Cerebellar cortex (tissue), 1 donor: ENCODE measurements around the gene MAGI3.
"Not testable (repeated sequence)": the region's sequence is repeated elsewhere in the genome, so short reads cannot be mapped to it uniquely, and the experiment has no call there.

ENCODE experiments used
- DNase-seq: peaks from one replicate; pipeline ENCODE4 v3.0.0-alpha.2; 2015; ENCODE audit warnings: low spot score

Gene MAGI3

DNA sequence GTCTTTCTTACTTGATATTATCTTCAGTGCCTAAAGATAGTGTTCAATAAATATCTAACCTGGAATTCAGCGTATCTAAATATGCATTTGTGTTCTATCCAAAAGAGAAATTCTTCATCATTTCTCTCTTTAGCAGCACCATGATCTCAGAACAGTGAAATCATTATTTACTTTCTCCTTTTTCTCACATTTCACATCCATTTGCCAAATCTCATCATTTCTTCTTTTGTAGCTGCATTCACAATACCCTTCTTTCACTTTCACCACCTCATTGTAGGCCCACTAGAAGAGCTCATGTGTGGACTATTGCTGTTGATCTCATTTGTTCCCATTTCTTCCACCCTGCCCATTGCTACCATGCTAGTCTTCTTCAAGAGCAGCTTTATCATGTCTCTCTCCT, 191.0 kb downstream of the MAGI3 start:
- no peak for DNase-seq

DNA sequence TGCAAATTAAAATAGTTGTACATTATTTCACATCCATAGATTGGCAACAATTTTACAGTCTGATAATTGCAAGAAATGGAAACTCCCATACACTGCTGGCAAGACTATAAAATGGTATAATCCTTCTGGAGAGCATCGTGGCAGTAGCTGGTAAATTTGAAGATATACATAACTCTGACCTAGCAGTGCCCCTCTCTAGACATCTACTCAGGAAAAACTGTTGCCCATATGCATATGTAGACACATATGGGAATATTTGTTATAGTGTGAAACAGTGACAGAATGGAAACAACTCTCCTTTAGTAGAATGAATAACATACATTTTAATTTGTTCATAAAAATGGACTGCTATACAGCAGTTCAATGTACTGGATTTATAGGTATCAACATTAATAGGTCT, 191.8 kb downstream of the MAGI3 start:
- DNase-seq: no peak

DNA sequence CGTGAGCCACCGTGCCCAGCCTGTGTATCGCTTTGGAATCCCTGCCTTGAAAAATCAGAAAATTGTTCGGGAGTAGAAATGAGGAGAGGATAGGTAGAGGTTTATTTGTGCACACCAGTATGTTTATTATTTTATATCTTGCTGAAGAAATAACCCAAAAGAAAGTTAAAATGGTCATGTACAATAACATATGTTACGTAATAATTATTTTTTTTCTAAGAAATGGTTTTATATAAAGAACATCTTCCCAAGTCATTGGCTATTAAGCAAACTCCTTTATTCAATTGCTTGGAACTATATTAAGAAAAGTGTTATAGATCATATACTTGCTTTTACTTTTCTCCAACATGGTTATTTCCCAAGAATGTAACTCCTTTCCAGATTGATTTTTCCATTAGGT, 197.2 kb downstream of the MAGI3 start:
- DNase-seq: no peak

DNA sequence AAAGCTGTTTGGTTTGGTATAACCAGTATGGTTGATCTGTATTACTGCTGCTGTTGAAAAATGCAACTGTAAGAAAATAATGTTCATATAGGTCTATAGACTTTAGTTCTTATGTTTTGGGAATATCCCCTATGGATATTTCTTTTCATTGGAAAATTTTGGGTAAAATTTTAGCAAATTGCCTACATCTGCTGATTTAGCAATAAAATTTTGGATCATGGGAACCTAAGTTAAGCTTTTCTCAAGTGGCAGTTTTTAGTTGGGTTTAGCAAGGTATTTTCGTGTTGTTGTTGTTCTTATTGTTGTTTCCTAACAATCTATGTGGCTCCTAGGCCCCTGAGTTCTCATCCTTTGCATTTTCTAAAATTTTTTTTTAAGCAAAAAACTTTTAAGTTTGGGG, 201.9 kb downstream of the MAGI3 start:
- DNase-seq: no peak

DNA sequence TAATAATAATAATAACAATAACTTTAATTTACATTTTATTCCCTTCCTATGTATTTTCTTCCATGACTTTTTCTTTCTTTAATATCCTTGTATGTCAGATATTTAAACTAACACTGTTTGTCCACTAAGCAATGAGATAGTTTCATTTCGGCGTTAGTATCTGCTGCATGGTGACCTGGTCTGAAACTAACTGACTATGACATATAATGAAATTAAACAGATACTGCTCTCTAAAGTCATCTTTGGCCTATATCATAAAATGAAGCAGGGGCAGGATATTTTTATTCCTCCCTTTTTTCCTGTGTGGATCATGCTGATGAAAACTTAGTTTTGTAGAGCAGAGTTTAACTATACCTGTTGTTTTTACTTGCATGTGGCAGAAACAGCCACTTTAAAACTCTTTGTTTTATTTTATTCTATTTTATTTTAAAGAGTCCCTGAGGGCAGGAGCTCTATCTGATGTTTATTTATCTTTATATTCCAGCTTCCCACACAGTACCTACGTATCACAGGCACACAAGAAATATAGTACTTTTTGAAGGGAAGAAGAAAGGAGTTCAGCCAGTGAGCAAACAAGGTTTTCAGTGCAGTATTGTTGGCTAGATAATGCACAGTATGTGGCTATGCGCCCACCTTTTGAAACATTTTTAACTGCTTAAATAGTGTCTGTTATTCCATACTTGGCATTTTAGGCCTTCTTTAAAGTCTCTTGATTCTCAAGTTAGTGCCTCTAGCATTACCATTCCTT, 203.4 kb downstream of the MAGI3 start:
- no peak for DNase-seq

DNA sequence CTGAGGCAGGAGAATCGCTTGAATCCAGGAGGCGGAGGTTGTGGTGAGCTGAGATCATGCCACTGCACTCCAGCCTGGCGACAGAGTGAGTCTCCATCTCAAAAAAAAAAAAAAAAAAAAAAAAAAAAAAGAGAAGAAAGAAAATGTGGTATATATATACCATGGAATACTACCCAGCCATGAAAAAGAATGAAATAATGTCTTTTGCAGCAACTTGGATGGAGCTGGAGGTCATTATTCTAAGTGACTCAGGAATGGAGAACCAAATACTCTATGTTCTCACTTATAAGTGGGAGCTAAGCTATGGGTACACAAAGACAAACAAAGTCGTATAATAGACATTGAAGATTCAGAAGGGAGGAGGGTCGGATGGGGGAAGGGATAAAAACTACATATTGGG, 214.2 kb downstream of the MAGI3 start:
- not testable (repeated sequence) for DNase-seq

DNA sequence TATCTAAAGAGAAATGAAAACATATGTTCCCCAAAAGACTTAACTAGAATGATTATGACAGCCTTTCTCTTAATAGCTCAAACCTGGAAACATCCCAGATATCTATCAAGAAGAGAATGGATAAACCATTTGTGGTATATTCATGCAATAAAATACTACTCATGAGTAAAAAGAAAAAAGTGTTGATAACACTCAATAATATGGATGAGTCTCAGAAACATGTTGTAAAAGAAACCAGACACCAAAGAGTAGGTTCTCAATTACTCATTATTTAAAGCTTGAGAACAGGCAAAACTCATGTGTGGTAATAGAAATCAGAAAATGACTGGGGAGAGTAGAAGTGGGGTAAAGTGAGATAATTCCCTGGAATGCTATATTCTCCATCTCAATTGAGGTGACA, 214.8 kb downstream of the MAGI3 start:
- no peak for DNase-seq

DNA sequence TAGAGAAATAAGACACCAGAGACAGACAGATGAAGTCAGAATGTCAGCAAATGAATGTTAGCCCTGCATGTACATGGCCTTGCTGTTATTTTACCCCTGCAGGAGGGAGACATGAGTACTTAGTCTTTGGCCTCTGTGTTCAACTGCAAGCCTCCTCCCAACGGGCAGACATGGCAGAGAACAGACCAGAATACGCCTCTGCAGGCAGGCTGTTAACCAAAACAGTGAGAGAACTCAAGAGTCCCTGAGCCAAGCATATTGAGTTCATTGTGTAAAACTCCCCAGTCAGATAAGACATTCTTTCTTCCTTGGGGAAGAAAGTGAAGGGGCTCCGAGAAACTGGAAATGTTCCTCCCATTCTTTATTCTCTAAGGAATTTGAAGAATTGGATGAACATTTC, 218.1 kb downstream of the MAGI3 start:
- DNase-seq: no peak

DNA sequence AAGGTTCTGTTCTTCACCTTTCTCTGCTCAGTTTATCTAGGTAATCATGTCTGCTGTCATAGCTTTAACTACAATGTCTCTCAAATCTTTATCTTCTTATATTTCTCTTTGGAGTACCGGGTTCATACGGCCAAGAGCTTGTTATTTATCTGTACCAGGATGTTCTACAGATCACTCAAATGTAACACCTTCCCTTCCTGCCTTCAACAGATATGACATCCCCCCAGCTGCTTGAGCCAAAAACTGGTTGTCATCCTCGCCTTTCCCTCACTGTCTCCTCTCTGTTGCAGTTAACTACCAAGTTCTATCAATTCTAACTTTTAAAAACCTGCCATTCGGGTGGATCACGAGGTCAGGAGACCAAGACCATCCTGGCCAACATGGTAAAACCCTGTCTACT, 220.1 kb downstream of the MAGI3 start:
- no peak for DNase-seq

DNA sequence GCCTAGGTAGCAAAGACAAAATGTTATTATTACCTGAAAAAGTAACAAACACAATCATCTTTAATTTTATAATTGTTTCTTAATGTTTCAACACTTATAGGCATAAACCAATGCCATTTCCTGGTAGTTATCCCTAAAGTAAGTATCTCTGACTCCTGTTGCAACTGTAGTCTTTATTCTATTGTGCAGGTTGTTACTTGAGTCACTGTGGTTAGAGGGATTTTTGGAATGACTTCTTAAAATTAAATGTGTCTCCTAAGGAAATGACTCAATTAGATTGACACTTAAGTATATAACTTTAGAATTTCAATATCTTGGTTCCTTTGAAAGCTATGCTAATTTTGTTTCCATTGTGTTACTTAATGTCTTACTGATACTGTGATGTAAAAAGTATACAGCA, 225.1 kb downstream of the MAGI3 start:
- DNase-seq: peak; percentile 3

DNA sequence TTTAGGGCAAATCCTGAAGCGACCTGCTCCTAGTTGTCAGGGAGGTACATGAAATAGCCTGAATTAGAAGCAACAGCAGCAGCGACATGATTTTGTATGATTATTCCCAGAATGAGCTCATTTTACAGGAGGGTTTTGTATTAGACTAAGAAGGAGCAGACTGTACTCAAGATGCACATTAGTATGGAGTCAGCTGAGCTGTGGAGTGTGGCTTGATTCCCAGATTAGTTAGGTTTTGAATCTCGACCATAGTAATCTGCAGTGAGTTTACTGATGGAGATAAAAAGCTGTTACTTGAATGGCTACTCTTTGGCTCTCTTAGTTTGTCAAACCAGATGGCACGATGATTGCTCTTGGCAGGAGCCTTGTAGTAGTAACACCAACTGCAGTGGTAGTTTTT, 225.8 kb downstream of the MAGI3 start:
- DNase-seq: peak; percentile 95

DNA sequence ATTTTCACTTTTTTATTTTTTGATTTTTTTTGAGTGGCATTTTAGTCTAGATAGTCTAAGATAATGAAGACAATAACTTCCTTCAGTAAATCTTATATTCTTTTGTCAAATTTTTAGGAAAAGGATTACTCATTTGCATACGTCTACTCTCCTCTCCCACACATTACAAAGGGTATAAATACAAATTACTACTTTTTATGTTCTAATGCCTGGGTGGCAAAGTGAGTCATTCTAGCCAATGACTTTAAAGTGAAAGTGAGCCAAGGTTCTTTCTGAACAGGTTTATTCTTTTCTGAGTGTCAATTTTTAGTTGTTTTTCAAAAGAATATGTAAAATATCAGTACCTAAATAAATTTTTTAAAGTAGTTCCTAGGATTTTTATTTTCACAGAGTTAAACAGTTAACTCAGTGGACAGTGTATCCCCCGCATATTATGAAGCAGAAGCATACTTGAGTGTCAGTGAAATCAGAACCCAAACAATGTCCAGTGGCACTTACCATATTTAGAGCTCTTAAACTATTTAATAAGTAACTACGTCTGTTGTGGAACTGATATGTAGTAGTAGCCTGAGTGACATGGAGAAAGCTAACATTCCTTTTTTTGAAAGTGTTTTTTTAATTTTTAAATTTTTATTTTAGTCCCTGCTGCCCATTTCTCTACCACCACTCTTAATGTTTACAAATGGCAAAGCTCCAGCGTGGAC, 227.3 kb downstream of the MAGI3 start:
- no peak for DNase-seq

DNA sequence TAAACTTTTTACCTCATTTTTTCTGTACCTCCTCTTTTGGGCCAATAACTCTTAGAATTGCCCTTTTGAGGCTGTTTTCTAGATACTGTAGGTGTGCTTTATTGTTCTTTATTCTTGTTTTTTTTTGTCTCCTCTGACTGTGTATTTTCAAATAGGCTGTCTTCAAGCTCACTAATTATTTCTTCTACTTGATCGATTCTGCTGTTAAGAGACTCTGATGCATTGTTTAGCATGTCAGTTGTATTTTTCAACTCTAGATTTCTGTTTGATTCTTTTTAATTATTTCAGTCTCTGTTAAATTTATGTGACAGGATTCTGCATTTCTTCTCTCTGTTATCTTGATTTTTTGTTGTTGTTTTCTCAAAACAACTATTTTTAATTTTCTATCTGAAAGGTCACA, 238.7 kb downstream of the MAGI3 start:
- no peak for DNase-seq

DNA sequence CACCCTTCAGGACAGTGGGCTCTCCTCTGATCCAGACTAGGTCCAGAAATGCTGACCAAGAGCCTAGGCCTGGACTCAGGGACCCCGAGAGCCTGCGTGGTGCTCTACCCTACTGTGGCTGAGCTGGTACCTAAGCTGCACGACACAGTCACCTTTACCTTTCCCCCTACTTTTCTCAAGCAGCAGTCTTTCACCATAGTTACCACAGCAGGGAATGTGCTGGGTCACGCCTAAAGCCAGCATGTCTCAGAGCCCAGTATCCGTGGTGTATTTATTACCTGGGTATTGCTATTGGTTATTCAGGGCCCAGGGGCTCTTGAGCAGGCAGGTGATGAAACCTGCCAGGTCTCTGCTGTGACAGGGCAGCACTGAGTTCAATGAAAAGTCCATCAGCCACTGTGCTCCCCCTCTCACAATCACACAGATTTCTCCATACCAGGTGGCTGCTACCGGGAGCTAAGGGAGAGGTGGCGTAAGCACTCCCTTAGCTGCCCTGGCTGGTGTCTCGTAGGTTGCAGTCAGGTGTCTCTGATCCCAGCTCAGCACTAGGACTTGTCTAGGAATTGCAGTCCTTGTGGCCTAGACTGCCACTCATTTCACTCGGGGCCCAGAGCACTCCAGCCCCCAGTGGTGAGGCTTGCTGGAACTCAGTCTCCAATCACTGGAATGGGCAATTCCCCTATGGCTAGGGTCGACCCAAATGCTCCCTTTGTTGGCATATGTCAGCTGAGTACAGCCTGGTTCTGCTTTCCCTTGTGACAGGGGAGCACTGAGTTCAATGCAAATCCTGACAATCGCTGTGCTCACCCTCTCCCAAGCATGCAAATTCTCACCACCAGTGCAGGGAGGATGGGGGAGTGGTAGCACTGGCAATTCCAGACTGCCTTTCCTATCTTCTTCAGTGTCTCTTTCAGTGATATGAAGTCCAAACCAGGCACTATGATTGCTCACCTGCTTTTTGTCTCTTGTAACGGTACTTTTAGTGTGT, 240.3 kb downstream of the MAGI3 start:
- DNase-seq: no peak

DNA sequence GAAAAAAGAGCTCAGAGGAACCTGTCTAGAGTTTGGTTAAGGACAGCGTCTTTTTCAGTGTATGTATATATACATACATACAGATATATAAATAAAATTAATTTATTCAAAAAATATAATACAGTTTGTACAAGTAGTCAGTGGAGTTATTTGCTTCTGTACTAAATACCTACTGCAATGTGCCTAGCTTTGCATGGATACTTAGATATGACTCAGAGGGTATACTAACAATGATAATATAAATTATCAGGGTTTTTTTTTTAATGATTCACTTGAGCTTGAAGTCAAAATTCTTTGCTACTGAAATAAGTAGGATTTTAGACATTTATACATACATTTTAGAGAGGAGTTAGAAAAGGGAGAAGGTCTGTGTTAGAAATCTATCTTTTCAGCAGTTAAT, 251.1 kb downstream of the MAGI3 start:
- DNase-seq: no peak

DNA sequence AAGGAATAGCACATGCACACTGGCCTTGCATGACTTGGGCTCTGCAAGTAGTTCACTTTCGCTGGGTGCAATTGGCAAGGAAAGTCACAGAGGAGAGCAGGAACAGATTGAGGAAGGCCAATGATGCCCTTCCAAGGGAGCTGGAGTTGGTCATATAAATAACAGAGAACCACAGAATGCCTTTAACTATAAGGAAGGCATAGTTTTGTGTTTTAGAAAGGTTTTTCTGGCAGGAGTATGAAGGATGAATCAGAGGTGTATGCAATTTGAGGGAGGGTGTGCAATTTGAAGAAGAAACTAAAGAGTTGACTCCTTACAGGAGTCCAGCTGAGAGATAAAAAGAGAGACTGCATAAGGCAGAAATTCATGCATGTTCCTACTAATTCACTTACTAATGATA, 256.8 kb downstream of the MAGI3 start:
- no peak for DNase-seq

DNA sequence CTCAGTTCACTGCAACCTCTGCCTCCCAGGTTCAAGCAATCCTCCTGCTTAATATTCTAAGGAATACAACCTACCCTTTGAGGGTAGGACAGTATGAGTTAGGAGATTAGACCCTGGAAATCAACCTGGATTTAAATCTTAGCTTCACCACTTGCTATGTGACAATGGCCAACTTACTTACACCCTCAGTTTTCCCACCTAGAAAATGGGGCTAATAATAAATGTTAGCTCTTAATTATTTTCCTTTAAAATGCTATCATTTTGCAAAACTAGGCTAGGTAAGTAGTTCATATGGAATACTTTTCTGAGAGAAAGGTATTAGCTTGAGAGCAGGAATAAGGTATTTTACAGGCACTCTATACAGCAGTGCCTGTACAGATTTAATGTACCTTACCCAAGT, 258.2 kb downstream of the MAGI3 start:
- no peak for DNase-seq

DNA sequence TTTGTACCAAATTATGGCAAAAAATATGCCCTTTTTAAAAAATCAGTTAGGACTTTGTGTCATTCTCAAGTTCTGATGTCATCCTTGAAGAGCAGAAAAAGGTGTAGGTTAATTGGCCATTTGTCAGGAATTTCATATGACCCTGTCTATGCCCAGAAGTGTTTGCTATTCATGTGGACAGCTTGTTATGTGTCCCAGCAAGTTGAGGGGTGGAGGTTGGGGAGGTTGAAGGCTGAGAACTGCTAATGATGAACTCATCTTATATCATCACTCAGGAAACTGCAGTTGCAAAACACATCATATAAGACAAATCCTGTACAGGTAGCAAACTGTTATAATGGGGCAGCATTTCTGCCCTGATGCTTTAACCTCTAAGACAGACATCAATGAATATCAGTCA, 262.5 kb downstream of the MAGI3 start:
- no peak for DNase-seq

DNA sequence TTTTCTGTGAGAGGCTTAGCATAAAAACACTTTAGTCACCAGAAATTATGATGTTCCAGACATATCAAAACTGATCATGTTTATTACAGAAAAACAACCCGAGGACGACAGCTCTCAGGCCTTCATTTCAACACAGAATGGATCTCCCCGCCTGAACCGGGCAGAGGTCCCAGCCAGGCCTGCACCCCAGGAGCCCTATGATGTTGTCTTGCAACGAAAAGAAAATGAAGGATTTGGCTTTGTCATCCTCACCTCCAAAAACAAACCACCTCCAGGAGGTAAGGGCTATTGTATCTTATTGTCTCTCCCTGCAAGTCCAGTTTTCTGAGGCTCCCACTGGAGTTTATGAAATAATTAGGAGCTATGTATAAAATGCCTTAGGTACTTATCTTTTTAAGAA, 263.4 kb downstream of the MAGI3 start:
- peak; percentile 62 for DNase-seq

DNA sequence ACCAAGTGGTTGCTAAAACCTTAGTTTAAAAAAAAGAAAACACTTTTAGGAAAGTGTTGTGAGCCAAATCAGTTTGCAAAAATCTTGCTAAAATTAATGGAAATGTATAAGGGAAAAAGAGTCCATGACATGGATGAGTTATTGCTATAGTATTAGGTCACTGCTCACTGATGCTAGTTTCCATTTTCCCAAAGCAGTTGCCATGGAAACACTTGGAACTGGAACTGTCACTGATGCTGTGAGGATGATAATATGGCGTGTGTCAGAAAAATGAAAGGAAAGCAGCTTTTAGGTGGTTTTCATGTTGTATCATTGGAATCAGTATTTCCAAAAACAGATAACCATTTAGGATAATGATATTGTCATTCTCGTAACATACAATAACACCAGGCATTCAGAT, 264.6 kb downstream of the MAGI3 start:
- peak; percentile 88 for DNase-seq

DNA sequence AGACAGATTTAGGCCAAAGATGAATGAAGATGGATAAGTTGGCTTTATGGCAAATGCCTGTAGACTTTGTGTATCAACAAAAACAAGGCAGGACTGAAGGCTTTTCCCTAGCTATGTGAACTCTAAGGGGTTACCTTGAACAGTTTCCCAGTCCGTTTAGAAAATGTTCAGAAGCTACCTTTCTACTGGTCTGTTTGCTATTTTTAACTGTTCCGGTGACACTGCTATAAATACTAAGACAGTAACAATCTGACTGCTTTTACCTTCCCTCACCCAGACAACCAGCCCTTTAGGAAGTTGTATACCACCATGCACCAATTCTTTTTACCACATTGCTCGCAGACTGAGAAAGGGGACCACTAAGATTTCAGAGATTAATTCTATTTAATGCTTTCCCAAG, 266.8 kb downstream of the MAGI3 start:
- DNase-seq: peak; percentile 63

DNA sequence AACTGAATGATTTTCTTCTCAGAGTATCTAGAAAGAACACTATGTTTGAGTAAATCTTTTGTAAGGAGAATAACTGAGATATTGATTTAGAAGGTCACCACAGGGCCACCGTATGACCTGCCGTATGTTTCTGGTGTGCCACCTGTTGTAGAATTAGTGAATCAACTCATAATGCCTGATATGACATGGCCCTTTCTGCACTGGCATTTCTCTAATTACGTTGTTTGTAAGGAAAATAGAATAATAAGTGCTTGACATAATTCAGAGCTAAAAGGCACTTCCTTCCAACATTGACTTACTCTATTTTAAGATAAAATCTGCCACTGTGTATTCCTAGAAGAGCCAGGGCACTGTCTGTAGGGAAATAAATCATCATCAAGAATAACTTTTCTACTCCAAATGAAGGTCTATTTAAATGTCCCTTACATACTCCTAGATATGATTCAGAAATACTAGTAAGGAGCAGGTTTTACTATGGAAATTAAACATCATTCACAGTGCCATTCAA, 267.3 kb downstream of the MAGI3 start:
- DNase-seq: no peak
